GM04503 (cell line): Measurements from ENCODE around the gene NME9.
A peak's percentile ranks its signal among the peaks of the same experiment; 100 is the strongest.

Experiments used
- DNase-seq: peaks from one replicate; pipeline ENCODE4 v3.0.0-alpha.2; 2012; ENCODE audit warnings: low read depth

NME9 gene

GRCh38 chr3:138362538-138362937, 32.9 kb upstream of the NME9 start:
- DNase-seq = no peak

GRCh38 chr3:138361561-138361971, 31.9 kb upstream of the NME9 start:
- no peak for DNase-seq

- no peak for DNase-seq
These were observed 31.3 kb upstream of the NME9 start for GRCh38 chr3:138360869-138361525.

- DNase-seq = no peak
These were observed 30.5 kb upstream of the NME9 start for GRCh38 chr3:138359919-138360868.

GRCh38 chr3:138359148-138359918, 29.7 kb upstream of the NME9 start:
- DNase-seq = no peak

GRCh38 chr3:138356730-138357405, 27.2 kb upstream of the NME9 start:
- DNase-seq = no peak

DNA sequence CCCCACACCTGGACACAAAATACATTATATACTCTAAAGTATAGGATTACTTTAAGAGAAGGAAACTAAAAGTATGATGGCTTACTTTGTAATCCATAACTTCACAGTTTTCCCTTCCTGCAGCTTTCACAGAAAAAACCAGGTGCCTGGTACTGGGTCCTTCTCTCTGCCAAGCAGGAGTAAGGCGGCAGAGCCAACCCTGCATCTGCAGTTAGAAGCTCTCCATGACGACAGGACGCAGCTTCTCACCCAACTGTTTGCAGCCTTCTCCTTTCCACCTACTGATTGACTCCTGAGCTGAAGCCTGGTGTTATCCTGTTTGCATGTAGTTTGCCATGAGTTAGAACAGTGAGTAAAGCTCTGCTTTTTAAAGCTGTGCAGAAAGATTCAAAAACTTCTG, 25.4 kb upstream of the NME9 start:
- no peak for DNase-seq

DNA sequence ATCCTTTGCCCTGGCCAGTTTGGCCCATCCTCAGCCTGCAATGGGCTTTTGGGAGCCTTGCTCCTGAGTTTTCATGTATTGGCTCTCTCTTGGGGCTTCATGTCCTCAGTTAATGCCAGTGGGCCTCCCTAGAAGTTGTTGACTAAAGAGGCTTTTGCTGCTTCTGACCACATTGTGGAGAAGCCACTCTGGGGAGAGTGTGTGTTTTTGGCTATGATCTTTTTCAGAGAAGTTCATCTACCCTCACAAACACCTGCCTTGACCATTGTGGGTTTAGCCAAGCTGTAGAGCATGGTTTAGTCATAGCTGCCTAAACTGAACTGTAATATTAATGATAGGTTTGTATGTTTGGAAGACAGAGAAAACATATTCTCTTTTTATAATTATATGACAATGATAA, 24.7 kb upstream of the NME9 start:
- DNase-seq = no peak

GRCh38 chr3:138351916-138352550, 22.4 kb upstream of the NME9 start:
- DNase-seq = no peak

- no peak for DNase-seq
These were observed 21.5 kb upstream of the NME9 start for GRCh38 chr3:138351151-138351550.

DNA sequence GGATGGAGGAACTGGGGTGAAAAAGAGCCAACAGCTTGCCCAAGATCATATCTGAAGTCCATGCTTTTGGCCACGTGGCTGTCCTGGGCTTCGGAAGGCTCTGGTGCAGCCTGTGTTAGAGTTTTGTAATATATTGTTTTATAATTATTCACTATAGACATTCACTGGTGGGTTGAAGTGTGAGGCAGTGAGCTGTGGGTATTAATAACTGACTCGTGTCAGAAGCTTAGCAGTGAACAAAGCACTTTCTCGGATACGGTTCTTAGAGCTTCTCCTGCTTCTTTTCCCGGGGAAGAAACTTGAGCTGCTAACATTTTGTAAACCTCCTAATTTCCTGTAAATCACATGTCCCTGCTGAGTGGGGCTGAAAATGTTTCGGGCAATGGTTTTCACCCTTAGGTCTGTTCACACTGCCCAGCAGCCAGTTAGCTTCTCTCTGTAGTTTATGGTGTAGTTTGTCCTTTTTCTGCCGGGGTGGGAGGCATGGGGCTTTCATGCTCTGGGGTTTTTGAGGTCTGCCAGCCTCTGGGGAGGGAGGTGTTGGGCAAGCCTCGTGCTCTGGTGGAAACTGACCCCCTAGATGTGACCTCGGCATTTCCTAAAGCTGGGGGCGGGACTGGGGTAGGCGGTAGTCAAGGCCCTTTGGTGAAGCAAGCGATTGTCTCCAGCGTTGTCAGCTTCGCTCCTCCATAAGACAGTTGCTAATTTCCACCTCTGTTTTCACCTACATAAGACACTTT, 20.4 kb upstream of the NME9 start:
- DNase-seq = no peak

- no peak for DNase-seq
These were observed 19.4 kb upstream of the NME9 start for GRCh38 chr3:138348754-138349739.

DNA sequence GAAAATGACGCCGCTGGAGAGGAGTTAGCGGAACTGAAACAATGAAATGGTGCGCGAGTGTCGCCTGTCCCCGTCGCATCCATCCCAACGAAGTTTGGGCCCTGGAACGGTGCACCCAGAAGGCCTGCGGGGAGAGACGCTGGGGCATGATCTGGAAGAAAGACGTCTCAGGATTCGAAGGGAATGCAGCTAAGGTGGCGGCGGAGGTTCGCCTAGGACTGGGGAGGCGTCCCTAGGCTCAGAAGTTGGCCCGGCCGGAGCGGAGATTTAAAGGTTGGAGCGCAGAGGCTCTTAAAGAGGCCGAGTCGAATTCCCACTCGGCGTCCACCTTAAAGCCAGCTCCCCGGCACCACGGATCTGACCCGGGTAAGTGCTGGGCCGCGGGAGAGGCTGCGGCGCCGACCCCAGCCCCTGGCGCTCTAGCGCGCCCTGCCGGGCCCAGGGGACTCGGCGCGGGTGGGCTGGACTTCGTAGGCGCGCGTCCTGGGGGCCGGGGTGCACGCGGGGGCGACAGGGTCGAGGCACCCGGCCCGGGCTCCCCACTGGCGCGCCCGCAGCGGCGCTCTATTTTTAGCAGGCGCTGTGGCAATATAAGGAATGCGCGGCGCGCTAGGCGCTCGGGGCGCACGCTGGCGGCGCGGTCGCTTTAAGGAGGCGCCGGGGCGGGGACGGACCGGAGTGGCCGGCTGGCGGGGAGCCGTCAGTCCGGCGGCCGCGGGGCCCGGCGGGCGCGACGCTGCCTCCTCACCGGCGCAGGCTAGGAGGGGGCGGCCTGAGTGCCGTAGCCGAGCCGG, 18.5 kb upstream of the NME9 start, which contains the start of gene MRAS:
Gene MRAS, plus strand, starts transcription at position 620 of the 794 bp plus-strand sequence. CDS start 24,305 bp downstream, outside the sequence.
- DNase-seq = peak; percentile 45

- no peak for DNase-seq
These were observed 15.1 kb upstream of the NME9 start for GRCh38 chr3:138344754-138345153.

- no peak for DNase-seq
These were observed 10.9 kb upstream of the NME9 start for GRCh38 chr3:138340511-138340910.

DNA sequence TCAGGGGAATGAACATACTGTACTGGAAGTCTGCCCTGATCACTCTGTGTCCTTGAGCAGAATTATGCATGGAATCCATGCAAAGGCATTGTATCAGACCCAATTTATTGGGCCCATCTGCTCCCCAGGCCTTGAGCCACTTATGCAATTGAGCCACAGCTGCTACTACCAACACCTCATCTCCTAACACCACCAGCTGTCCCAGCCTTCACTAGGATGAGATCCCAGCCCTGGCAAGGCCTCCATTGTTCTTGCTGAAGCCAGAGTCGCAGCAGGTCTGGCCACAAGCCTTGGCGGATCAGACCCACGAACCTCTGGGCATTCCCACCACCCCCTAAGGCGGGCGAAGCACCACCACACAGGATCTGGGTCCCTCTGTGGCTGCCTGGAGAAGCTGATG, 9.2 kb upstream of the NME9 start:
- DNase-seq = no peak

GRCh38 chr3:138338244-138338643, 8.6 kb upstream of the NME9 start:
- DNase-seq = no peak

DNA sequence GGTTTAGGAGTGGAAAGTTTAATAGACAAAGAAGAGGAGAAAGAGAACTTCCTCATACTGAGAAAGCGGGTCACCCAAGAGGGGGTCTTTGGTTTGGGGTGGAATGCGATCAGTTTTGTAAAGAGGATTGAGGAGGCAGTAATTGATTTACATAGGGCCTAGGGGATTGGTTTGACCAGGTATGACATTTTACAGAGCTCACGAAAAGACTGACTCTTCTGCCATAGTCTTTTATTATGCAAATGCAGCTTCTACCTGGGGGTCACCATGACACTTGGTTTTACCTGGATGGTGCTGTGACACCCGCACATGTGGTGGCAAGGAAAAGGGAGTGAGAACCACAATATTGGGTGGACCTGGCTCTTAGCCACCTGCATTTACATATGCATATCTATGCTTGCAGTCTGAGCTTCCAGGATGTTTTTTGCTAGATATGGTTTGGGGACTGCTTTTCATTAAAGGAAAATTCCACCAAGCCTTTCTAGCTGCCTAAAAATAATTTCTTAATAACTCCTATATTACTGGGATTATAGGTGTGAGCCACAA, 6.9 kb upstream of the NME9 start:
- DNase-seq = no peak
